Measurements from ENCODE around the gene ZNF582.

Gene ZNF582

DNA sequence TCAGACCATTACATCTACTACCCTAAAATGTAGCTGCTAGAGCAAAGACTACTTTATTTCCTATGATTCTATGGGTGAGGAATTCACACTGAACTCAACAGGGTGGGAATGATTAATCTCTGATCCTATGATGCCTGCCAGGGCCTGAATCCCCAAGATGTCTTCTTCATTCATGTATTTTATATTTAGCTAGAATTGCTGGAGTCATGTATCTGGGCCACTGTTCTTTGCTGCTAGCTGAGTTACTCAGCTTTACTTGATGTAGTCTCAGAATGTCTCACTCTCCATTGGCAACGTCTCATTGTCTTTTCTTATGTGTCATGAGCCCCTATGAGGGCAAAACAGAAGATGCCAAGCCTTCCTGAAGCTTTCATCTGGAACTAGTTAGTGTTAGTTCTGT lies 21.1 kb downstream of the ZNF582 start:
- no peaks in the 10 kb centered on the region for H4K20me1 ChIP-seq (ENCODE audit: insufficient read depth, low read length)
- no peak overlapping the region for H3K27ac ChIP-seq (ENCODE audit: low read depth, low read length, poor library complexity, severe bottlenecking)
- H3K36me3 ChIP-seq (ENCODE audit: insufficient read depth, low read length) = no peaks in the 10 kb centered on the region
- H3K9me3 ChIP-seq (ENCODE audit: low read length) = peaks cover 10% of the 10 kb centered on the region; the same call in 1 of the 2 replicates
- no peaks in the 10 kb centered on the region for H3K4me1 ChIP-seq (ENCODE audit: insufficient read depth, low read length, severe bottlenecking)
- H2AFZ ChIP-seq (ENCODE audit: low read length) = no peak overlapping the region
- H3K4me3 ChIP-seq (ENCODE audit: low read depth, low read length, poor library complexity, severe bottlenecking) = no peak overlapping the region
- H3K27me3 ChIP-seq (ENCODE audit: insufficient read depth, low read length) = no peaks in the 10 kb centered on the region
- H3F3A ChIP-seq (ENCODE audit: insufficient read depth, low read length) = no peaks in the 10 kb centered on the region
- no peak for TF ChIP-seq EZH2 (IDR thresholded peaks at IDR 0.05; ENCODE audit: borderline replicate concordance, low read length)
- TF ChIP-seq, protein P1, sequence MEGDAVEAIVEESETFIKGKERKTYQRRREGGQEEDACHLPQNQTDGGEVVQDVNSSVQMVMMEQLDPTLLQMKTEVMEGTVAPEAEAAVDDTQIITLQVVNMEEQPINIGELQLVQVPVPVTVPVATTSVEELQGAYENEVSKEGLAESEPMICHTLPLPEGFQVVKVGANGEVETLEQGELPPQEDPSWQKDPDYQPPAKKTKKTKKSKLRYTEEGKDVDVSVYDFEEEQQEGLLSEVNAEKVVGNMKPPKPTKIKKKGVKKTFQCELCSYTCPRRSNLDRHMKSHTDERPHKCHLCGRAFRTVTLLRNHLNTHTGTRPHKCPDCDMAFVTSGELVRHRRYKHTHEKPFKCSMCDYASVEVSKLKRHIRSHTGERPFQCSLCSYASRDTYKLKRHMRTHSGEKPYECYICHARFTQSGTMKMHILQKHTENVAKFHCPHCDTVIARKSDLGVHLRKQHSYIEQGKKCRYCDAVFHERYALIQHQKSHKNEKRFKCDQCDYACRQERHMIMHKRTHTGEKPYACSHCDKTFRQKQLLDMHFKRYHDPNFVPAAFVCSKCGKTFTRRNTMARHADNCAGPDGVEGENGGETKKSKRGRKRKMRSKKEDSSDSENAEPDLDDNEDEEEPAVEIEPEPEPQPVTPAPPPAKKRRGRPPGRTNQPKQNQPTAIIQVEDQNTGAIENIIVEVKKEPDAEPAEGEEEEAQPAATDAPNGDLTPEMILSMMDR (IDR thresholded peaks at IDR 0.05; ENCODE audit: low read length) = no peak
- H3K9me2 ChIP-seq (ENCODE audit: low read depth, low read length) = no peaks in the 10 kb centered on the region
- H3K4me2 ChIP-seq (ENCODE audit: low read length) = no peak overlapping the region
- no peak overlapping the region for H3K9ac ChIP-seq (ENCODE audit: low read length)
- no peaks in the 10 kb centered on the region for H3K79me2 ChIP-seq (ENCODE audit: insufficient read depth, low read length)

DNA sequence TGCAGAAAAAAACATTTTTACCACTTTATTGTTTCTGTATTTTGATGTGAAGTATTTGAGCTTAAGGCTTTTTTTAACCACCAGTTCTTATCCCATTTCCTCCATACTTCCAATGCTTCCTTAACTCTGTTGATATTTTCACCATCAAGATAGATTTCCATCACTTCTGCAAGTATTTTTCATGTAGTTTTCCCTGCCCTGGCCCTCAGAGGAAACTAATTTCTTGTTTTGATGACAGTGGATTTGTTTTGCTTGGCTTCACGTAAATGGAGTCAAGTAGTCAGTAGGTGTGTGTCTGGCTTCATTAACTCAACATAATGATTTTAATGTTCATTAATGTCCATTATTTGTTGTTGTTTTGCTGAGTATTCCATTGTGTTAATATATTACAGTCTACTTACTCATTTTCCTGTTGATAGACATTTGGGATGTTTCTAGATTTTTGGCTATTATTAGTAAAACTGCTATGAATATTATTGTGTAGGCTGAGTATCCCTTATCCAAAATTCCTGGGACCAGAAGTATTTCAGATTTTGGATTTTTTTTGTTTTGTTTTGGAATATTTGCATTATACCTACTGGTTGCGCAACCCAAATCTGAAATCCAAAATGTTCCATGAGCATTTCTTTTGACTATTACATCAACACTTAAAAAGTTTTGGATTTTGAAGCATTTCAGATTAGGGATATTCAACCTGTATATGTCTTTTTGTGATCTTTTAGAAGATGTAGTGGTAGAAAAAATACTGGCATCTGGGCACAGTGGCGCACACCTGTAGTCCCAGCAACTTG lies 23.3 kb downstream of the ZNF582 start:
- Histone ChIP-seq H4K20me1 (ENCODE audit: insufficient read depth, low read length) (no peaks in the 10 kb centered on the region), H3K27me3 (ENCODE audit: insufficient read depth, low read length) (no peaks in the 10 kb centered on the region), H3K4me3 (ENCODE audit: low read depth, low read length, poor library complexity, severe bottlenecking) (no peak overlapping the region), H3K9me3 (ENCODE audit: low read length) (no peaks in the 10 kb centered on the region), H3K27ac (ENCODE audit: low read depth, low read length, poor library complexity, severe bottlenecking) (no peak overlapping the region), H3K79me2 (ENCODE audit: insufficient read depth, low read length) (no peaks in the 10 kb centered on the region), H3K4me2 (ENCODE audit: low read length) (no peak overlapping the region), H3F3A (ENCODE audit: insufficient read depth, low read length) (no peaks in the 10 kb centered on the region), H3K9ac (ENCODE audit: low read length) (no peak overlapping the region), H3K4me1 (ENCODE audit: insufficient read depth, low read length, severe bottlenecking) (no peaks in the 10 kb centered on the region), H3K36me3 (ENCODE audit: insufficient read depth, low read length) (no peaks in the 10 kb centered on the region), H2AFZ (ENCODE audit: low read length) (no peak overlapping the region), H3K9me2 (ENCODE audit: low read depth, low read length) (no peaks in the 10 kb centered on the region)
- TF ChIP-seq, protein P1 (IDR thresholded peaks at IDR 0.05; ENCODE audit: low read length) = no peak

DNA sequence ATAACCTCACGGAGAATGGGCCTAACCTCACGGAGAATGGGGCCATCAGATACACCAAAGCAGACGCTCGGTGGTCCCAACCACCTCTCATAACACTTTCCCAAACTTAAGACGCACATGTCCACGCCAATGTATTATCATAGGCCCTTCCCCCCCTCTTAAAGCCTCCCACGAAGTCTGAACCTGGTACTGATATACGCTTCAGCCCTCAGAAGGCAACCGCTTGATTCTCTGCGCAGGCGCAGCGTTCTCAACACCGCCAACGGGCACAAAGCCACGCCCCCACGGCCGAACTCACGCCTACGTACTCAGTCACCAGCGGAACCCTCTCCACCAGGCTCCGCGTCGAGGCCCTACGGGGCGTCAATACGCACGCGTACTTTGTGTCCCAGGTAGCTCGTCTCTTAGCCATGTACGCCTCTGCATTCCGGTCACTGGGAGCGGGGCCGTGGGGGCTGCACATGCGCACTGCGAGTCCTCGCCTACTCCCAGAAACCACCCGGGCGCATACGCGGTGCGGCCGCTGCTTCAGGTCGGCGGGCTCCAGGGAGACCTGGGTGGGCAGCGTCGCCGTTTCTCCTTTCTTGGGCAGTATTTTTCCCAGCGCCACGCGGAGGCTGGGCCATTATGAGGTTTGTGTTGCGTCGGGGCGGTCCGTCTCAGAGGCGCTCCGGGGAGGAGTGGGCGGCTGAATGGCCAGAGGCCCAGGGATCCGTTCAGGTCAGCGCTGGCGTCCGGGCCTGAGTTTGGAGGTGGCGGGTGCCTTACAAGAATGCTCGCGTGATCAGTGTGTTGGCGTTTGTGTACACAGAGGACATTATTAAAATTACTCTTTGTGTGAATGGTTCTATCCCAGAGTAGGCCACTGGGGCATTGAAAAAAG lies 25.3 kb downstream of the ZNF582 start:
- Histone ChIP-seq H2AFZ (ENCODE audit: low read length) (no peak overlapping the region), H3K9ac (ENCODE audit: low read length) (no peak overlapping the region), H3K4me2 (ENCODE audit: low read length) (no peak overlapping the region)

More for the DNA sequence above, 25.3 kb downstream of the ZNF582 start:
- H3K27ac ChIP-seq (ENCODE audit: low read depth, low read length, poor library complexity, severe bottlenecking) = no peak overlapping the region
- no peaks in the 10 kb centered on the region for H3K36me3 ChIP-seq (ENCODE audit: insufficient read depth, low read length)
- H3K4me3 ChIP-seq (ENCODE audit: low read depth, low read length, poor library complexity, severe bottlenecking) = no peak overlapping the region
- H3K4me1 ChIP-seq (ENCODE audit: insufficient read depth, low read length, severe bottlenecking) = no peaks in the 10 kb centered on the region
- H3K27me3 ChIP-seq (ENCODE audit: insufficient read depth, low read length) = no peaks in the 10 kb centered on the region
- H3K9me2 ChIP-seq (ENCODE audit: low read depth, low read length) = no peaks in the 10 kb centered on the region
- TF ChIP-seq EZH2 (IDR thresholded peaks at IDR 0.05; ENCODE audit: borderline replicate concordance, low read length) = no peak
- TF ChIP-seq, protein P1 (IDR thresholded peaks at IDR 0.05; ENCODE audit: low read length) = no peak
- no peaks in the 10 kb centered on the region for H3K79me2 ChIP-seq (ENCODE audit: insufficient read depth, low read length)
- H3K9me3 ChIP-seq (ENCODE audit: low read length) = no peaks in the 10 kb centered on the region
- no peaks in the 10 kb centered on the region for H4K20me1 ChIP-seq (ENCODE audit: insufficient read depth, low read length)
- H3F3A ChIP-seq (ENCODE audit: insufficient read depth, low read length) = no peaks in the 10 kb centered on the region
